ENCODE measurements around the gene IRAK1.

GRCh38 chrX:154026136-154027021 is 6.7 kb upstream of the IRAK1 start:
- TF ChIP-seq KLF9 (tag by site-specific recombination; IDR thresholded peaks at IDR 0.05; ENCODE audit: low read depth): no peak
- TF ChIP-seq, protein P1, sequence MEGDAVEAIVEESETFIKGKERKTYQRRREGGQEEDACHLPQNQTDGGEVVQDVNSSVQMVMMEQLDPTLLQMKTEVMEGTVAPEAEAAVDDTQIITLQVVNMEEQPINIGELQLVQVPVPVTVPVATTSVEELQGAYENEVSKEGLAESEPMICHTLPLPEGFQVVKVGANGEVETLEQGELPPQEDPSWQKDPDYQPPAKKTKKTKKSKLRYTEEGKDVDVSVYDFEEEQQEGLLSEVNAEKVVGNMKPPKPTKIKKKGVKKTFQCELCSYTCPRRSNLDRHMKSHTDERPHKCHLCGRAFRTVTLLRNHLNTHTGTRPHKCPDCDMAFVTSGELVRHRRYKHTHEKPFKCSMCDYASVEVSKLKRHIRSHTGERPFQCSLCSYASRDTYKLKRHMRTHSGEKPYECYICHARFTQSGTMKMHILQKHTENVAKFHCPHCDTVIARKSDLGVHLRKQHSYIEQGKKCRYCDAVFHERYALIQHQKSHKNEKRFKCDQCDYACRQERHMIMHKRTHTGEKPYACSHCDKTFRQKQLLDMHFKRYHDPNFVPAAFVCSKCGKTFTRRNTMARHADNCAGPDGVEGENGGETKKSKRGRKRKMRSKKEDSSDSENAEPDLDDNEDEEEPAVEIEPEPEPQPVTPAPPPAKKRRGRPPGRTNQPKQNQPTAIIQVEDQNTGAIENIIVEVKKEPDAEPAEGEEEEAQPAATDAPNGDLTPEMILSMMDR (tag by site-specific recombination; IDR thresholded peaks at IDR 0.05): no peak
- TF ChIP-seq ZNF747 (tag by site-specific recombination; IDR thresholded peaks at IDR 0.05): no peak
- TF ChIP-seq ZNF660 (tag by site-specific recombination; IDR thresholded peaks at IDR 0.05): no peak
- TF ChIP-seq ZNF776 (tag by site-specific recombination; IDR thresholded peaks at IDR 0.05; ENCODE audit: borderline replicate concordance): no peak
- TF ChIP-seq SP2 (tag by site-specific recombination; IDR thresholded peaks at IDR 0.05): no peak
- TF ChIP-seq ZNF146 (tag by site-specific recombination; IDR thresholded peaks at IDR 0.05): no peak
- no peak for TF ChIP-seq RBAK (tag by site-specific recombination; IDR thresholded peaks at IDR 0.05)
- no peak for TF ChIP-seq ZNF324 (tag by site-specific recombination; IDR thresholded peaks at IDR 0.05)
- no peak for TF ChIP-seq TCF7L2 (IDR thresholded peaks at IDR 0.05; ENCODE audit: borderline replicate concordance, low read depth, low read length)
- TF ChIP-seq ZNF175 (tag by site-specific recombination; IDR thresholded peaks at IDR 0.05): no peak
